K562 (cell line): ENCODE data around the gene SLC45A3. TPM values are rescaled to one million over a fixed set of nuclear protein-coding genes. Genes with fewer than 3 reads are reported as not detected.

Experiments
- ATF1 ChIP-seq, 2 experiments: fragments of 450-650 bp in 1 of 2; IDR thresholded peaks; 2 replicates each; pipeline ENCODE4 v1.6.1; 2016; ENCODE audit warnings: missing compliant biosample characterization in 1 of 2, missing genetic modification characterization in 1 of 2
- CEBPB ChIP-seq: fragments of 450-650 bp; IDR thresholded peaks from 2 replicates; pipeline ENCODE4 v1.6.1; 2016; ENCODE audit warnings: missing genetic modification characterization, missing compliant biosample characterization
- COPS2 ChIP-seq: fragments of 450-650 bp; conservative IDR thresholded peaks from 2 replicates; pipeline ENCODE4 v1.6.1; 2016; ENCODE audit warnings: mild to moderate bottlenecking, moderate library complexity
- DPF2 ChIP-seq: fragments of 450-650 bp; IDR thresholded peaks from 2 replicates; pipeline ENCODE4 v1.6.1; 2016
- HCFC1 ChIP-seq: IDR thresholded peaks from 2 replicates; pipeline ENCODE4 v1.6.1; 2012; ENCODE audit warnings: low read depth, low read length, improper control_type of control experiment
- KLF10 ChIP-seq: fragments of 250-450 bp; sonication (Bioruptor Pico); IDR thresholded peaks from 2 replicates; pipeline ENCODE4 v1.6.1; 2021; ENCODE audit warnings: matching md5 sums
- MAFG ChIP-seq: fragments of 450-650 bp; conservative IDR thresholded peaks from 2 replicates; pipeline ENCODE4 v1.6.1; 2016; ENCODE audit warnings: missing genetic modification characterization, missing compliant biosample characterization
- MLX ChIP-seq, 2 experiments: fragments of 450-650 bp in 1 of 2; sonication (generic) in 1 of 2; formaldehyde crosslinking; conservative IDR thresholded peaks; 2 replicates each; pipeline versions ENCODE4 v1.4.0 to v1.8.1; 2020 to 2022; ENCODE audit warnings: mild to moderate bottlenecking in 1 of 2, missing genetic modification reagents in 1 of 2
- NFIX ChIP-seq: fragments of 250-450 bp; sonication (Bioruptor Pico); IDR thresholded peaks from 2 replicates; pipeline ENCODE4 v1.4.0; 2020; ENCODE audit warnings: low read depth, mild to moderate bottlenecking, moderate library complexity
- PKNOX1 ChIP-seq: fragments of 450-650 bp; IDR thresholded peaks from 2 replicates; pipeline ENCODE4 v1.6.1; 2016
- PPARD ChIP-seq: fragments of 250-450 bp; sonication (Bioruptor Pico); IDR thresholded peaks from 2 replicates; pipeline ENCODE4 v1.8.0; 2022; ENCODE audit warnings: inconsistent platforms, mild to moderate bottlenecking, moderate library complexity
- SMAD3 ChIP-seq: fragments of 450-650 bp; formaldehyde crosslinking; conservative IDR thresholded peaks from 2 replicates; pipeline ENCODE4 v1.4.0; 2020; ENCODE audit warnings: mild to moderate bottlenecking
- SMARCE1 ChIP-seq: fragments of 450-650 bp; IDR thresholded peaks from 2 replicates; pipeline ENCODE4 v1.7.1; 2016; ENCODE audit warnings: mild to moderate bottlenecking
- SOX6 ChIP-seq: fragments of 450-650 bp; IDR thresholded peaks from 2 replicates; pipeline ENCODE4 v1.6.1; 2014; ENCODE audit warnings: mild to moderate bottlenecking
- SRSF3 ChIP-seq: fragments of 200-400 bp; formaldehyde crosslinking; IDR thresholded peaks from 2 replicates; pipeline ENCODE4 v1.6.1; 2016; ENCODE audit warnings: mild to moderate bottlenecking, low read length, moderate library complexity; ENCODE audit not compliant: insufficient read depth
- TAF1 ChIP-seq: IDR thresholded peaks from 2 replicates; pipeline ENCODE4 v1.6.1; 2011; ENCODE audit warnings: mild to moderate bottlenecking, low read length, moderate library complexity; ENCODE audit not compliant: insufficient read depth, control insufficient read depth, severe bottlenecking; ENCODE audit errors: extremely low read depth
- TCFL5 ChIP-seq: fragments of 250-450 bp; sonication (Bioruptor Pico); conservative IDR thresholded peaks from 2 replicates; pipeline ENCODE4 v1.6.1; 2021; ENCODE audit warnings: mild to moderate bottlenecking, moderate library complexity, matching md5 sums
- ZNF124 ChIP-seq: sonication (generic); formaldehyde crosslinking; IDR thresholded peaks from 2 replicates; pipeline ENCODE4 v1.8.1; 2022; ENCODE audit warnings: missing genetic modification reagents
- ZNF184 ChIP-seq: sonication (generic); formaldehyde crosslinking; IDR thresholded peaks from 2 replicates; pipeline ENCODE4 v1.5.0; 2020; ENCODE audit warnings: missing genetic modification reagents
- ZNF766 ChIP-seq: fragments of 200-800 bp; sonication (Bioruptor generic); conservative IDR thresholded peaks from 2 replicates; pipeline ENCODE4 v1.6.1; 2016; ENCODE audit warnings: missing genetic modification characterization, missing compliant biosample characterization
- polyA plus RNA-seq, 8 experiments: library from polyadenylated mRNA; depleted of rRNA in 4 of 8; stranded (reverse) in 5 of 8; unstranded in 3 of 8; fragments of >200 nt; fragmentation: Nextera tagmentation in 2 of 8; fragmentation: Illumina TruSeq in 1 of 8; extraction: Ambion mirVana in 2 of 8; extraction: Trizol in 1 of 8; gene quantifications; 2 replicates each; pipeline versions ENCODE4 v1.2.1 to v1.2.3, GENCODE V29; 2011 to 2014; ENCODE audit warnings: inconsistent platforms in 1 of 8, missing spikeins in 1 of 8
- total RNA-seq, 7 experiments: library from RNA; depleted of rRNA in 6 of 7; stranded (reverse); fragments of >200 nt in 6 of 7; fragmentation: Illumina TruSeq in 2 of 7; extraction: Trizol in 2 of 7; gene quantifications; 2 replicates each; pipeline versions ENCODE4 v1.2.1 to v1.2.3, GENCODE V29; 2011 to 2021; ENCODE audit warnings: low replicate concordance in 1 of 7
- TF ChIP-seq, protein P1 (sequence below), 3 experiments: fragments of 200-800 bp in 1 of 3; sonication (Bioruptor generic) in 1 of 3; sonication (generic) in 1 of 3; formaldehyde crosslinking in 1 of 3; IDR thresholded peaks; 2 replicates each; pipeline versions ENCODE4 v1.6.1 to v1.8.0; 2016 to 2022; ENCODE audit warnings: mild to moderate bottlenecking in 2 of 3, missing compliant biosample characterization in 2 of 3, missing genetic modification characterization in 2 of 3, missing genetic modification reagents in 1 of 3
- TF ChIP-seq, protein P2 (sequence below): fragments of 250-450 bp; sonication (Bioruptor Pico); IDR thresholded peaks from 2 replicates; pipeline ENCODE4 v1.8.0; 2021; ENCODE audit warnings: borderline replicate concordance, mild to moderate bottlenecking, moderate library complexity; ENCODE audit not compliant: poor library complexity, severe bottlenecking
- TF ChIP-seq, protein P3 (sequence below): fragments of 250-450 bp; sonication (Bioruptor Pico); IDR thresholded peaks from 2 replicates; pipeline ENCODE4 v1.8.0; 2022; ENCODE audit warnings: moderate library complexity, mild to moderate bottlenecking, inconsistent platforms

The SLC45A3 gene
- total and polyA plus RNA-seq, 9 of the 15 experiments (the other 6 are each of a cell fraction or from before 2014, with no cell fraction given), result 0.06 to 3.3 (median 1.3) TPM

DNA sequence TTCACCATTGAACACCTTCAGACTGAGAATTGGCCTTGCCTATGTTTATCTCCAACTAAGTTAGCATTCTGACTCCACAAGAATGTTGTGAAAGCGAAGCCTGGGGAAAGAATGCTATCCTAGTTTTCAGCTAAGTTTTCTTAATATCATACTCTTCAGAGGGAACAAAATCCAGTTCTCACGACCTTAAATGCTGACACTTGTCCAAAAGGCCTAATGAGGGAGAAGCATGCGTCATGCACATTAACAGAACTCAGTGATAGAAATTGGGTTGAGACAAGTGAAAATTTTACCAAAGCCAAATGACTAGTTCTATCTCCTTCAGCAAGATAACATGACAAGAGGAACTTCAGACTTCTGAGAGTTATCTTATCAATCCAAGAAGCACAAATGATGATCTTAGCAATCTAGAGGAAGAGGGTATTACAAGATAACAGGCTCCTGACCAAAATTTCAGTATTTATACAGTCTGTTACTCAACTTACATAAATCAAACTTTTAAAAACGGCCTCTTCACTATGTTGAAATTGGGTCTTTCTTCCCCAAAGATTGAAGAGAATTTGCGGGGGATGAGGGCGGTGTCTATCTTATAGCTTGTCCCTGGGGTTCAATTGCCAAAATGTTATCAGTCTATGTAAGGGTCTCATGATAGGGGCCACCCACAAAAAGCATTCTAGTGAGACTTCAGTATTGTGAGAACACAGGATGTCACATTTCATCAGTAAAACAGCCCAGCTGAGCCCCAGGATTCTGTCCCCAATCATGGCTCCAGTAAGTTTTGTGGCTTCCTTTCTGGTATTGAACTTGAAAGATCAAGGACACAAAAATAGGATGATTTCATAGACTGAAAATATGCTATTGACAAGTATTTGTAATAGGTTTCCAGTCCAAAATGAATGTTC lies 26.5 kb upstream of the SLC45A3 start (continued):
- TF ChIP-seq CEBPB (tag) (peak; percentile 64), ZNF184 (no peak), ZNF766 (CRISPR knock-in tag) (peak; percentile 67; the same call in 1 of the 2 replicates), NFIX (CRISPR knock-in tag) (no peak), SMAD3 (0 out of 2 replicates have a peak, but pooled peaks have one; percentile 59), DPF2 (peak; percentile 82), TCFL5 (0 out of 2 replicates have a peak, but pooled peaks have one; percentile 3), MLX (CRISPR knock-in tag; conservative IDR thresholded peaks at IDR 0.05) (no peak), PPARD (CRISPR knock-in tag) (no peak), COPS2 (no peak), SOX6 (peak; percentile 89), TAF1 (no peak), KLF10 (no peak), SMARCE1 (peak; percentile 88), ZNF124 (CRISPR knock-in tag) (no peak), HCFC1 (no peak), ATF1 (CRISPR knock-in tag; IDR thresholded peaks at IDR 0.05) (no peak), ATF1 (tag; IDR thresholded peaks at IDR 0.05) (0 out of 2 replicates have a peak, but pooled peaks have one; percentile 22), PKNOX1 (no peak), SRSF3 (no peak), MAFG (tag) (peak; percentile 53)
- TF ChIP-seq, protein P1, sequence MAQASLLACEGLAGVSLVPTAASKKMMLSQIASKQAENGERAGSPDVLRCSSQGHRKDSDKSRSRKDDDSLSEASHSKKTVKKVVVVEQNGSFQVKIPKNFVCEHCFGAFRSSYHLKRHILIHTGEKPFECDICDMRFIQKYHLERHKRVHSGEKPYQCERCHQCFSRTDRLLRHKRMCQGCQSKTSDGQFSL (CRISPR knock-in tag; IDR thresholded peaks at IDR 0.05), result no peak
- TF ChIP-seq, protein P1 (tag; IDR thresholded peaks at IDR 0.05), result no peak
- TF ChIP-seq, protein P2, sequence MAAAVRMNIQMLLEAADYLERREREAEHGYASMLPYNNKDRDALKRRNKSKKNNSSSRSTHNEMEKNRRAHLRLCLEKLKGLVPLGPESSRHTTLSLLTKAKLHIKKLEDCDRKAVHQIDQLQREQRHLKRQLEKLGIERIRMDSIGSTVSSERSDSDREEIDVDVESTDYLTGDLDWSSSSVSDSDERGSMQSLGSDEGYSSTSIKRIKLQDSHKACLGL, result no peak
- TF ChIP-seq, protein P3, sequence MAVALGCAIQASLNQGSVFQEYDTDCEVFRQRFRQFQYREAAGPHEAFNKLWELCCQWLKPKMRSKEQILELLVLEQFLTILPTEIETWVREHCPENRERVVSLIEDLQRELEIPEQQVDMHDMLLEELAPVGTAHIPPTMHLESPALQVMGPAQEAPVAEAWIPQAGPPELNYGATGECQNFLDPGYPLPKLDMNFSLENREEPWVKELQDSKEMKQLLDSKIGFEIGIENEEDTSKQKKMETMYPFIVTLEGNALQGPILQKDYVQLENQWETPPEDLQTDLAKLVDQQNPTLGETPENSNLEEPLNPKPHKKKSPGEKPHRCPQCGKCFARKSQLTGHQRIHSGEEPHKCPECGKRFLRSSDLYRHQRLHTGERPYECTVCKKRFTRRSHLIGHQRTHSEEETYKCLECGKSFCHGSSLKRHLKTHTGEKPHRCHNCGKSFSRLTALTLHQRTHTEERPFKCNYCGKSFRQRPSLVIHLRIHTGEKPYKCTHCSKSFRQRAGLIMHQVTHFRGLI (CRISPR knock-in tag), result peak; percentile 25; the same call in 1 of the 2 replicates
